ENCODE results near the gene NUDT22.

DNA sequence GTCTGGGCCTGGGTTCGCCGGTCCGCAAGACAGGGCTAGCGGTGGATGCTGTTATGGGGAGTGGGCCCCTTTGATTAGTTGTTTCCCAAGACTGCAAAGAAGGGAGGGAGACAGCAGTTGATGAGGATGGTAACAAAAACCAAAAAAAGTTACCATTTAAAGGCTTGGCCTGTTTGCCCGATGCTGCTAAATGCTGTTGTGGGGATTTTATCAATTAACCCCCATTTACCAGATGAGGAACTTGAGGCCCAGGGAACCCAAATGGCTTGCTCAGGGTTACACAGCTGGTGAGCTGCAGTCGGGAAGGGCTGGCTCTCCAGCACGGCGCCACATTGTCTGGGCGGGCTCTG lies 3.4 kb upstream of the NUDT22 start:
- TF ChIP-seq POLR2AphosphoS5 (IDR thresholded peaks at IDR 0.05) (no peak), POLR2A (IDR thresholded peaks at IDR 0.05) (no peak)
- TF ChIP-seq, protein P1, sequence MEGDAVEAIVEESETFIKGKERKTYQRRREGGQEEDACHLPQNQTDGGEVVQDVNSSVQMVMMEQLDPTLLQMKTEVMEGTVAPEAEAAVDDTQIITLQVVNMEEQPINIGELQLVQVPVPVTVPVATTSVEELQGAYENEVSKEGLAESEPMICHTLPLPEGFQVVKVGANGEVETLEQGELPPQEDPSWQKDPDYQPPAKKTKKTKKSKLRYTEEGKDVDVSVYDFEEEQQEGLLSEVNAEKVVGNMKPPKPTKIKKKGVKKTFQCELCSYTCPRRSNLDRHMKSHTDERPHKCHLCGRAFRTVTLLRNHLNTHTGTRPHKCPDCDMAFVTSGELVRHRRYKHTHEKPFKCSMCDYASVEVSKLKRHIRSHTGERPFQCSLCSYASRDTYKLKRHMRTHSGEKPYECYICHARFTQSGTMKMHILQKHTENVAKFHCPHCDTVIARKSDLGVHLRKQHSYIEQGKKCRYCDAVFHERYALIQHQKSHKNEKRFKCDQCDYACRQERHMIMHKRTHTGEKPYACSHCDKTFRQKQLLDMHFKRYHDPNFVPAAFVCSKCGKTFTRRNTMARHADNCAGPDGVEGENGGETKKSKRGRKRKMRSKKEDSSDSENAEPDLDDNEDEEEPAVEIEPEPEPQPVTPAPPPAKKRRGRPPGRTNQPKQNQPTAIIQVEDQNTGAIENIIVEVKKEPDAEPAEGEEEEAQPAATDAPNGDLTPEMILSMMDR (IDR thresholded peaks at IDR 0.05): no peak
